AG04450 (cell line): Measurements from ENCODE around the gene PRKAA1. TPM values are rescaled to one million over a fixed set of nuclear protein-coding genes. Genes with fewer than 3 reads are reported as not detected.
"Not testable (repeated sequence)": the region's sequence is repeated elsewhere in the genome, so short reads cannot be mapped to it uniquely, and the experiment has no call there.

Experiments
- CTCF ChIA-PET: fragments of 300-600, 350-600 bp; formaldehyde crosslinking; extraction: SDS; loops from one replicate; lab custom pipeline; 2022; ENCODE audit warnings: antibody characterized with exemption, inconsistent platforms; lab: Charles Lee
- POLR2A ChIA-PET: fragments of 350-600 bp; formaldehyde crosslinking; extraction: SDS; loops from one replicate; lab custom pipeline; 2021; ENCODE audit warnings: antibody characterized with exemption, inconsistent platforms; lab: Yijun Ruan, JAX
- DNase-seq: peaks from one replicate; pipeline ENCODE4 v3.0.0-alpha.2; 2011; ENCODE audit warnings: low read depth, low spot score
- H3K27ac ChIP-seq: one replicate; pipeline ENCODE4 v1.5.1; 2012; ENCODE audit warnings: low read depth, low read length, control low read depth
- H3K27me3 ChIP-seq: one replicate; pipeline ENCODE4 v1.6.0; 2012; ENCODE audit warnings: low read length; ENCODE audit not compliant: control insufficient read depth, insufficient read depth
- H3K4me3 ChIP-seq: 2 replicates; pipeline ENCODE4 v1.5.1; 2011; ENCODE audit warnings: mild to moderate bottlenecking, low read depth, low read length, control low read depth
- H3K9me3 ChIP-seq: 2 replicates; pipeline ENCODE4 v1.5.1; 2012; ENCODE audit warnings: low read length; ENCODE audit not compliant: control insufficient read depth, insufficient read depth
- CTCF ChIP-seq: IDR thresholded peaks from 2 replicates; pipeline ENCODE4 v1.5.1; 2011; ENCODE audit warnings: low read depth, low read length, control low read depth, inconsistent platforms
- polyA plus RNA-seq: library from polyadenylated mRNA; depleted of rRNA; stranded (reverse); fragments of >200 nt; gene quantifications from 2 replicates; pipeline ENCODE4 v1.2.3, GENCODE V29; 2011

PRKAA1 gene
- polyA plus RNA-seq, 1 experiment, result 107 TPM

- POLR2A ChIA-PET, result no interaction called here
- H3K27ac ChIP-seq, result no peak overlapping the region
- CTCF ChIA-PET, result no interaction called here
- no peak overlapping the region for H3K4me3 ChIP-seq
- no peaks in the 10 kb centered on the region for H3K27me3 ChIP-seq
- H3K9me3 ChIP-seq, result 0 out of 2 replicates have a peak, but pooled peaks cover 5% of the 10 kb centered on the region
- no peak for DNase-seq
- no peak for TF ChIP-seq CTCF
These were observed 6.4 kb downstream of the PRKAA1 start for GRCh38 chr5:40791715-40792139.

- POLR2A ChIA-PET, result no interaction called here
- CTCF ChIA-PET, result interaction anchor here (0.7 kb wide), 1 partner anchor 16 kb away, joined by 3 read pairs; no protein-coding TSS in a partner anchor
- Histone ChIP-seq H3K27me3 (no peaks in the 10 kb centered on the region), H3K9me3 (0 out of 2 replicates have a peak, but pooled peaks cover 5% of the 10 kb centered on the region), H3K27ac (no peak overlapping the region), H3K4me3 (no peak overlapping the region)
- DNase-seq, result no peak
- TF ChIP-seq CTCF, result no peak
These were observed 7.1 kb downstream of the PRKAA1 start for GRCh38 chr5:40790947-40791593.

GRCh38 chr5:40788941-40789340 lies 9.2 kb downstream of the PRKAA1 start:
- POLR2A ChIA-PET, CTCF ChIA-PET, DNase-seq, H3K4me3 ChIP-seq, H3K9me3 ChIP-seq, H3K27me3 ChIP-seq, H3K27ac ChIP-seq: not testable (repeated sequence)

- no peak overlapping the region for H3K27ac ChIP-seq
- no peaks in the 10 kb centered on the region for H3K27me3 ChIP-seq
- no peak overlapping the region for H3K4me3 ChIP-seq
- 0 out of 2 replicates have a peak, but pooled peaks cover 5% of the 10 kb centered on the region for H3K9me3 ChIP-seq
- no peak for DNase-seq
- ChIA-PET CTCF (interaction anchor here (1.2 kb wide), 1 partner anchor 11 kb away, joined by 3 read pairs; no protein-coding TSS in a partner anchor), POLR2A (no interaction called here)
- no peak for TF ChIP-seq CTCF
These were observed 10.2 kb downstream of the PRKAA1 start for GRCh38 chr5:40787986-40788385.

GRCh38 chr5:40786664-40787063 lies 11.5 kb downstream of the PRKAA1 start:
- H3K9me3 ChIP-seq, DNase-seq, H3K27me3 ChIP-seq, H3K4me3 ChIP-seq, POLR2A ChIA-PET, H3K27ac ChIP-seq: not testable (repeated sequence)
- CTCF ChIA-PET, result interaction anchor here (0.6 to 1.1 kb wide), 2 partner anchors 8 to 19 kb away, joined by 4 to 6 read pairs; no protein-coding TSS in a partner anchor

GRCh38 chr5:40784916-40785315 lies 13.3 kb downstream of the PRKAA1 start:
- ChIA-PET CTCF (no interaction called here), POLR2A (no interaction called here)
- H3K4me3 ChIP-seq, result no peak overlapping the region
- no peak overlapping the region for H3K27ac ChIP-seq
- H3K9me3 ChIP-seq, result 0 out of 2 replicates have a peak, but pooled peaks cover 5% of the 10 kb centered on the region
- no peak for TF ChIP-seq CTCF
- no peaks in the 10 kb centered on the region for H3K27me3 ChIP-seq
- DNase-seq, result no peak
